Testis (tissue), 2 donors: ENCODE data around the gene ARHGAP25.

ENCODE experiments used
- CTCF ChIP-seq, 3 experiments: fragments of 450-650 bp in 2 of 3; fragments of 200-600 bp in 1 of 3; sonication (generic) in 1 of 3; IDR thresholded peaks; one replicate each; pipeline ENCODE4 v1.5.1; 2016 to 2019; ENCODE audit warnings: antibody characterized with exemption in 3 of 3, mild to moderate bottlenecking in 2 of 3, moderate library complexity in 1 of 3
- POLR2A ChIP-seq: fragments of 450-650 bp; IDR thresholded peaks from one replicate; pipeline ENCODE4 v1.6.1; 2017; ENCODE audit warnings: antibody characterized with exemption, mild to moderate bottlenecking, moderate library complexity

GRCh38 chr2:68833162-68833561, 98.6 kb downstream of the ARHGAP25 start:
- no peak for TF ChIP-seq POLR2A
- TF ChIP-seq CTCF (IDR thresholded peaks at IDR 0.05), result no peak
